Medulla oblongata (tissue), 1 donor: ENCODE measurements around the gene IKBIP.
"Not testable (repeated sequence)": the region's sequence is repeated elsewhere in the genome, so short reads cannot be mapped to it uniquely, and the experiment has no call there.

Experiments used
- DNase-seq: peaks from one replicate; pipeline ENCODE4 v3.0.0-alpha.2; 2015; ENCODE audit errors: extremely low spot score

Gene IKBIP, protein sequence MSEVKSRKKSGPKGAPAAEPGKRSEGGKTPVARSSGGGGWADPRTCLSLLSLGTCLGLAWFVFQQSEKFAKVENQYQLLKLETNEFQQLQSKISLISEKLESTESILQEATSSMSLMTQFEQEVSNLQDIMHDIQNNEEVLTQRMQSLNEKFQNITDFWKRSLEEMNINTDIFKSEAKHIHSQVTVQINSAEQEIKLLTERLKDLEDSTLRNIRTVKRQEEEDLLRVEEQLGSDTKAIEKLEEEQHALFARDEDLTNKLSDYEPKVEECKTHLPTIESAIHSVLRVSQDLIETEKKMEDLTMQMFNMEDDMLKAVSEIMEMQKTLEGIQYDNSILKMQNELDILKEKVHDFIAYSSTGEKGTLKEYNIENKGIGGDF

DNA sequence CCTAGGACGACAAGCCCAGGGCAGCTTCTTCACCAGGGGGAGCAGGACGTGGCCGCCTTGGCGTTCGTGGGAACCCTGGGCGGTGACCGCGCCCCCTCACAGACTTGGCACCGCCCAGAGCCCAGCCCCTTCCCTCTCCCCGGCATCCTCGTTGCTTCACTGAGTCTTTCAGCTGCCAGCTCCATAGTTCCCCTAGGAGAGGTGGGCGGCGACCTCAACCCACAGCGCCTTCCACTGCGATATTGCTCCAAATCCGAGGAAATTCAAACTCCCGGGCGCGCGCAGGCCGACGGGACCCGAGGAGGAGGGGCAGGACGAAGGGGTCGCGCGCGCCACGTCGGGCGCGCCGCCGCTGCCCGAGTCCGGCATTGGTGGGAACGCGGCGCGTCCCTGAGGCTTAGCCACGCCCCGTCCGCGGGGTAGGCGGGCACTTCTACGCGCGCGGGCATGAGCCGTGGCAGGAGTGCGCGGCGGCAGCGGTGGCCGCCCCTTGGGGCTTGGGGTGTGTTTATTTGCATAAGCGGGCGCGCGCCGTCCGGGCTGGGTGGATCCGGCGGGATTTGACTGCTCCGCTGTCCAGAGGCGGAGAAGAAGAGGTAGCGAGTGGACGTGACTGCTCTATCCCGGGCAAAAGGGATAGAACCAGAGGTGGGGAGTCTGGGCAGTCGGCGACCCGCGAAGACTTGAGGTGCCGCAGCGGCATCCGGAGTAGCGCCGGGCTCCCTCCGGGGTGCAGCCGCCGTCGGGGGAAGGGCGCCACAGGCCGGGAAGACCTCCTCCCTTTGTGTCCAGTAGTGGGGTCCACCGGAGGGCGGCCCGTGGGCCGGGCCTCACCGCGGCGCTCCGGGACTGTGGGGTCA, at the start of gene IKBIP, which contains the start of gene APAF1:
IKBIP (minus strand) TSS at position 77 of the 860 bp plus-strand sequence. CDS start 87 bp downstream, outside the sequence.
APAF1 (plus strand) TSS at position 579 of the 860 bp plus-strand sequence. CDS start 3,070 bp downstream, outside the sequence.
- DNase-seq: peak; percentile 98

DNA sequence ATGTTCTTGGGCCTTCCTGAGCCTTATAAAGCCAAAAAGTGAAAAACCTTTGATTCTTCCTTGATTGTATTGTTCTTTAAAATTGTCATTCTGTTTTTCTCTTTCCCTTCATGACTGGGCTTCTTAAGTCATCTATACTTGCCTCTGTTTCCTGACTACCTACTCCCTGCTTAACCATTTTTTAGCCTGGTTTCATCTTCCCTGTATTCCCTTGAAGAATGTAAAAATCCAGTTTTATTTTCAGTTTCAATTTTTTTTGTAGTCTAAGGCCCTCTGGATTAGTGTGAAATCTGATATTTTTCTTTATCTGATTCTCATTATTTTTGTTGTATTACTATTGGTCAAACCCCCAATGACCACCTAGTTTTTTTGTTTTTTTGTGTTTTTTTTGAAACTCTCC, 46.8 kb upstream of the IKBIP start:
- DNase-seq: no peak

DNA sequence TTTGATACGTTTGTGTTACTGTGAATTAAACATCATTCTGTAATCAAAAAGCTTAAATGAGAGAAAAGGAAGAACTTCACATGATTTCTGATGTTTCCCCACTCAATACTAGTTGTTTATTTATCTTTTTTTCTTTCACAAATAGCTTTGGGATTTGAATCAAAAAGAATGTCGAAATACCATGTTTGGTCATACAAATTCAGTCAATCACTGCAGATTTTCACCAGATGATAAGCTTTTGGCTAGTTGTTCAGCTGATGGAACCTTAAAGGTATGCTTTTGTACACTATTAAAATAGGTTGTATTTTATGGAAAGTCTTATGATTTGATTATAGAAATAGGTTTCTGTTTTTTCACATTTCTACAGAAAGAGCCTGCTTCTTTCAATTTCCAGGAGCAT, 42.0 kb upstream of the IKBIP start:
- DNase-seq: no peak

DNA sequence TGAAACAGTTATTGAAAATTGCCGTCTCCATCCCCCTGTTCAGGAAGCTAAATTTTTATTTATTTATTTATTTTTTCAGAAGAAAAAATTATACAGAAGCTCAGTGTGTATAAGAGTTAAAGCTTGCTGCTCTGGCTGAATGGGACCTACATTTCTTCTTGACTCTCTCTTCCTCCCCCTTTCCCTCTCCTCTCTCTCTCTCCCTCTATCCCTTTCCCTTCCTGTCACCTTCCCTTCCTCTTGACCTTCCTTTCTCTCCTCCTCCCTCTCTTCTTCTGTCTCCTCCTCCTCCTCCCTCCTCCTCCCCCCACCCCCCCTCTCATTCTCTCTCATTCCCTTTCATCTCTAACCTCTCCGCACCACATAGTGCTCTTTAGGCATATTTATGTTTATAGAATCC, 39.6 kb upstream of the IKBIP start:
- DNase-seq: no peak

DNA sequence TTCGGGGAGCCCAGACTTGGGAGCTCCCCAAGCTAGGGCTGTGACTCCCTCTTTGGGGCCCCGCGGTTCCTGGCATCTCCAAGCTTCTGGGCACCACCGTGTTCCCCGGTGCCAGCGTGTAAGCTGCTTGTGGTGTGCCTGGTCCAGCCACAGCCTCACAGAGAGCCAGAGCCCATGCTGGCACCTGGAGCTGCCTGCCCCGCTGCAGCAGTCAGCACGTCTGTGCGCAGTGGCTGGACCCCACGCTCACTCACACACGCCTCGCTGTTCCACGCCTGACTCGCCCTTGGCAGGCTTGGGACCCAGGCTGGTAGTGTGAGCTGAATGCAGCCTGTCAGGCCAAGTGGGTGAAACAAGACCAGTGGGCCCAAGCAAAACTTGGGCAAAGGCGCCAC, 35.0 kb upstream of the IKBIP start:
- no peak for DNase-seq

DNA sequence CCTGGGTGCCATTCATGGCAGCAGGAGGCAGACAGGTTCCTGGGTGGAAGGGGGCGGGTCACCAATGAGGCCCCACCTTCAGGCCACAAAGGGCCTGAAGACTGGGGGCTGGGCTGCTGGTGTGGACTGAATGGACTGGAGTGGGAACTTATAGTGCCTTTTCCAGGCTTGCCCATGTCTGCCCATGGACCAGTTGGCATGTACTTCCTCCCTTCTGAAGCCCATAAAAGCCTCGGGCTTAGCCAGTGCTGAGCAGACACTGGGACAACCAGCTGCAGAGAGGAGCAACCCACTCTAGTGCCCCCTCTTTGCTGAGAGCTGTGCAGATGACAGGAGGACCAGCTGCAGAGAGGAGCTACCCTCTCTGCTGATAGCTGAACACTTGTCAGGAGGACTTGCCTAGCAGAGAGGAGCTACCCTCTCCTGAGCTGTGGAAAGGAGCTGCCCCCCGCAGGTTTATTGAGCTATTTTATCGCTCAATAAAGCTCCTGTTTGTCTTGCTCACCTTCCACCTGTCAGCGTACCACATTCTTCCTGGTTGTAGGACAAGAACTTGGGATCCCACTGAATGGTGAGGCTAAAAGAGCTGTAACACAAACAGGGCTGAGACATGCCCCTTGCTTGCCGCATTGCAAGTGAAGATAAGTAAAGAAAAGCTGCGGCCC, 34.5 kb upstream of the IKBIP start:
- no peak for DNase-seq

DNA sequence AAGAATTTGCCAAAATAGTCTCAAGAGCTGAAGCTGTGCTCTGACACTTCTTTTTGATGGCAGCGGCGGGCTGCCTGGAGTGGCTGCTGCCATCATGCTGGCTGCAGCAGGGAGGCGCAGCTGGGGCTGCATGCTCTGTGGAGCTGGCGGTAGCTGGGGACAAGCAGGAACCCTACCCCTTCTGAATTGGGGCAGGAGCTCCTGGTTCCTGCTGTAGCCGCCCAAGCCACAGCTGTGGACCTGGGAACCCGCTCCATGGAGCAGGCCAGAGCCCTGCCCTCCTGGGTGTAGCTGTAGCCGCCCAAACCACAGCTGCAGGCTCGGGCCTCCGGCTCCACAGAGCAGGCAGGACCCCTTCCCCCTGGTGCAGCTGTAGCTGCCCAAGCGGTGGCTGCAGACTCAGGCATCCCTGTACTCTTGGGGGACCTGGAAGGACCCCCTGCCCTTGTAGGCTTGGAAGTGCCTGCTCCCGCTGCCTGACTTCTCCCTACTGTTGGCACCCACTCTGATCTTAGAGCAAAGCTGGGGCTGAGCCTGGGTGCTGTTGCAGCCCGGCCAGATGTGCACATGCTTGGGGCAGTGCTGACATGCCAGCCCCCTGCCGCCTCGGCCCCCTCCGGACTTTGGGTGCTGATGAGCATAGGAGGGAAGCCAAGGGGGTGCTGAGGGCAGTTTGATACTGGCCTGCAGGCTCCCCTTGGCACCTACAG, 33.8 kb upstream of the IKBIP start:
- DNase-seq: no peak

DNA sequence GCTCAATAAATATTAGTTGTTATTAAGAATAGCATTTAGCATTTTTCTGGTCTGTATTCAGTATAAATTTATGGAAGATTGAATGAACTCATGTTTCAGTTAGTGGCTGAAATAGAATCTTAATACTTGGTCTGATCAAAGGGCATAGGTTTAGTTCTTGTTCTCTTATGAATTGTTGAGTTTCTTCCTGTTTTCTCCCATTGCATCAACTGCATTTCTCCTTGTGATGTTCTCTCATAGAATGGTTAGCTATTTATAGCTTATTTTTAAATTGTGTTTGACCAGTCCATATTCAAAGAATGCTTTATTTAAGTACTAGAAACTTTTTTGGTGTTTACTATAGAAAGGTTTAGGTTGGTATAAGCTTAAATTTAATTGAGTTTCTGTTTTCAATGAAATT, 30.3 kb upstream of the IKBIP start:
- no peak for DNase-seq

DNA sequence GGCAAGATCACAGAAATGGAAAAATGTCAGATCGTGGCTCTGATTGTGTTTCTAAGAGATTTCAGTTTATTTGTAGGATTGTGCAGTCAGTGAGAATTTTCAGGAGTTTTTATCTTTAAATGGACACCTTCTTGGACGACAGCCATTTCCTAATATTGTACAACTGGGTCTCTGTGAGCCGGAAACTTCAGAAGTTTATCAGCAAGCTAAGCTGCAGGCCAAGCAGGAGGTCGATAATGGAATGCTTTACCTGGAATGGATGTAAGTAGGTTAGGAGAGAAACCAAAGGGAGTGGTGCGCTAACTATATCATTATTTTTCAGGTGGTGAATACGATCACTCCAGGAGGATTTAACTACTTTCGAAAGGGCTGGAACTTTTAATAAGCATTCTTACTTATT, 26.9 kb upstream of the IKBIP start:
- no peak for DNase-seq

DNA sequence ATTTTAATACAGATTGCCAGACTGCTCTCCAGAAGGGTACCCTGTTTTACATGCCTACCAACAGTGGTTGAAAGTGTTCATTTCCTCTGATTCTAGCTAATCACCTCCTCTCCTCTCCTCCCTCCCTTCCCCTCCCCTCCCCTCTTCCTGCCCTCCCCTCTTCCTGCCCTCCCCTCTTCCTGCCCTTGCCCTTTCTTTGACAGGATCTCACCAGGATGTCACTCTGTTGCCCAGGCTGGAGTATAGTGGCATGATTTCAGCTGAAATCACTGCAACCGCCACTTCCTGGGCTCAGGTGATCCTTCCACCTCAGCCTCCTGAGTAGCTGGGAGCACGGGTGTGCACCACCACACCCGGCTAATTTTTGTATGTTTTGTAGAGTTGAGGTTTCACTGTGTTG, 25.2 kb upstream of the IKBIP start:
- DNase-seq: no peak

DNA sequence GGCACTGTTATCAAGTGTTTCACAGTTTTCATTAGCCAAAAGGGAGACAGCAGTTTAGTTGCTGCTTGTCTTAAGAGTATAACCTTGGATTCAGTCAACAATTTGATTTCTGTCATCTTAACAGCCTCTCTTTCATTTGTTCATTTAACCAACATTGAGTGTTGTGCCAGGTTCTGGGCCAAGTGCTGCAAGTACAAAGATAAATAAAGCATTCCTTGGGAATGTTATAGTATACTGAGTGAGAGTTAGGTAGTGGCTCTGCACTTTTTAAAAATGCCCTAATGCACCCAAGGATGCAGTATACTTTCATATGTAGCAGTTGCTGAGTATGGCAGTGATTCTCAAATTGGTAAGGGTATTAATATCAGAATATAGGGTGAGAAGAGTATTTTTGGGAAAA, 15.9 kb upstream of the IKBIP start:
- no peak for DNase-seq

DNA sequence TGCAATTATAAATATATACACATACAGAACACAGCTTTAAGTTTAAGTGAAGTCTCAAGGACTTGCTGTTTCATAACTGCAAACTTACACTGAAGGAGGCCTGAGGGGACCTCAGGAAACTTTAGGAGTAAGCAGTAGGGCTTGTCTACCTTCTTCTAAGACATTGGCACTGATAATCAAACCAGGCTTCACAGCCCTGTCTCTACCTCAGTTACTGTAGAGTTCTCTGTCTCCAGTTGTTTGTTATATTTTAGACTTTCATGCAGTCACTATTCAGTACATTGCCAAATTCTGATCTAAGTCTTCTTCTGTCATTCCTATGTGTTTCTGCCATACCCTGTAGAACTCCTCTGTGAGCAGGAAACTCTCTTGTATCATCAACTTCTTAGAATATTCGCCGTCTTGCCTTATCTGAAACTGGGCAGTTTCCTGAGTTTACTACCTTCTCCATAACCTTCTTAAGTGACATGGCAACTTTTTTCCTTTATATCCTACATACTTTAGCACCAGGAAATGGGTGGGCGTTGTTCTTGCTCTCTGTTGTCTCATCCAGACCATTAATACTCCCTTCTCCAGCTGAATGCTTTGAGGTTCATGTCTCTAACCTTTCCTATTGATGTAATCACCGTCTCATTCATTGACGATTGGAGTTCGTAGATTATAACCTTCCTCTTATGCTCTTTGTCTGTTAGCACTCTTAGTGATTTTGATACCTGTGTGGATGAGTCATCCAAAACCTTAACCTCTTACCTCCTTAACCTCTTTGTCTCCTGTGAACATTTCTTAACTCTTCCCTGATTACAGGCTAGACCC, 11.9 kb upstream of the IKBIP start:
- no peak for DNase-seq

DNA sequence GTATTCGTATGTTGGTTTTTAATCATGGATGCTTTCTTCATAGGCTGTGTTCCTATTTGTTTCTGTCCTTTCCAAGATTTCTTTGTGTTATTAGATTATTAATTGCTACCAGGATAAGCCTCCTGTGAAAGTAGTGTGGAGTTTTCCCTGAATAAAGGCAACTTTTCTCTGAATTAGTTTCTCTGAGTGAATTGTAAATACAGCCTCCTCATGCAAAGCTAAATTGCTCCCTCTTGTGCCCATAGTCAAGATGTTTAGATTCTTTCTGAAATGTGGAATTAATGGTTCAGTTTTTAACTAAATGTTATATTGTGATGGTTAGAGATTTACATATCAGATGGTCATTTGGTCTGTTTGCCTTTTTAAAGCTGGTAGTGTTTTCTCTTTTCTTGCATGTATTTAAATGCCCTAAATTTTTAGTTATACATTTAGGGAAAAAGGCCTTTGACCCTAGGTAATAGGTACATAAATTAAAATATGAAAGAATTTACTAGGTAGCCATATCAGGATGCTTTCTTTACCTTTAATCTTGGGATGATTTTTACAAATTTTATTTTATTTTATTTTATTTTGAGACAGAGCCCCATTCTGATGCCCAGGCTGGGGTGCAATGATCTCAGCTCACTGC, 9.4 kb upstream of the IKBIP start:
- DNase-seq: peak; percentile 74

DNA sequence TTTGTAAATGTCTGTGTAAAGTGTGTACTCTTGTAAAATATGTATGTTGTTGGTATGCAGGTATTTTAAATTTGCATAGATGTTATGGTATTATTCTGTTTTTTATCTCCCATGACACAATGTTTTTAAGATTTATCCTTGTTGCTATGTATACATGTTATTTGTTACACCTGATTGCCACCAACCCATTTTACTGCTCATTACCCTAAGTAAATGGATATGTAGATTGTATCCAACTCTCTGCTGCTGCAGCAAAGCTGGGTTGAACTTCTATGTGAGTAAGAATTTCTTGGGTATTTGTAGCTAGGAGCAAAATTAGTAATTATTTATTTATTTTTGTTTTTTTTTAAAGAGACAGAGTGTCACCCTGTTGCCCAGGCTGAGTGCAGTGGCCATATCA, 6.7 kb upstream of the IKBIP start:
- no peak for DNase-seq

DNA sequence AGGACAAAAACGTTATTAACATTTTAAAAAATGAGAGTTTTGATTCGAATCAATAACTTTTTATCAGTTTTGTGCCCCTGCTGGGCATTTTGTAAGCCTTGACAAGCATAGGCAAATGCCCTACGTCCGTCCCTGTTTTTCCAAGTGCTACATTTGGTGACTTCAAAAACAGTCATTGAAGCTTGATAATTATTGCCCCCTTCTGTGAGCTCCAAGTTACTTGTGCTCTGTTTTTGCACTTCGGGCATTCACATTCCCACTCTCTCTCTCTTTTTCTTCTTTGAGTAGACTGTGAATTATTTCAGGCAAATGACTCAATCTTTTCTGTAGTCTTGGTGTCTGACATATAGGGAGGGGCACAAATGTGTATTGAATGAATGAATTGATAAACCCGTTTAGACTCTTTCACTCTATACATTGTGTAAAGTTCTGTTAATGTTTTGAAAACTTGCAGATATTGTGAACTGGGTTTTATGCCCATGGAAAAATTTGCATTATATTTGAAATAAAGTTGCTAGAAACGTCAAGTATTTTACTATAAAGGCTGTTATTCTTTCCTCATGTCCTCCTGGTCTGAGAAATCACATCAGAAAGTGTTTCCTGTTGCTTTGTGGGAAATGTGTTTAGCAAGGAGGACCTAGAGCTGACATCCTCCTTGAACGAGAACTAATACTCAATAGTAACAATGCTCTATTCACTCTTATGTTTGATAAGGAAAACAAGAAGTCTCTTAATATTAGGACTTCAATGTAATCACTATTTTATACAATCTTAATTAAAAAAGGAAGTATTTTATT, 1.9 kb upstream of the IKBIP start:
- peak; percentile 41 for DNase-seq

DNA sequence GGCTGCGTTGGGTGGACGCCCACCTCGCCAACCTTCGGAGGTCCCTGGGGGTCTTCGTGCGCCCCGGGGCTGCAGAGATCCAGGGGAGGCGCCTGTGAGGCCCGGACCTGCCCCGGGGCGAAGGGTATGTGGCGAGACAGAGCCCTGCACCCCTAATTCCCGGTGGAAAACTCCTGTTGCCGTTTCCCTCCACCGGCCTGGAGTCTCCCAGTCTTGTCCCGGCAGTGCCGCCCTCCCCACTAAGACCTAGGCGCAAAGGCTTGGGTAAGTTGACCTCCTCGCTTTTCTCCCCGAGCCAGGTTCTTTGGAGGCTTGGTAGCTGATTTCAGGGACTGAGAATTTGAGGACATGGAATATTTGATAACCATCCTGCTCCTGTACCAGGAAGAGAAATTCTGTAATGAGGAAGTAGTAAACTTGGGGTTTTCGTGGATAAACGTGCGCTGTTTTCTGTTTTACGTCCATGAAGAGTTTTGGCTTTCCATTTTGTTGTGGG, 1.0 kb upstream of the IKBIP start:
- peak; percentile 48 for DNase-seq

DNA sequence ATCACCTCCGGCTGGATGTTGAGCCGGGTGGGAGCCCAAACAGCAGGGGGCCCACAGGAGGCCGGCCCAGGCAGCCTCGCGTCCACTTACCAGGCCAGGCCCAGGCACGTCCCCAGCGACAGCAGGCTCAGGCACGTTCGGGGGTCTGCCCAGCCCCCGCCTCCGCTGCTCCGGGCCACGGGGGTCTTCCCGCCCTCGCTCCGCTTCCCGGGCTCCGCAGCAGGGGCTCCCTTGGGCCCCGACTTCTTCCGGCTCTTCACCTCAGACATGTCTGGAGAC, 216 bp downstream of the IKBIP start:
- no peak for DNase-seq

DNA sequence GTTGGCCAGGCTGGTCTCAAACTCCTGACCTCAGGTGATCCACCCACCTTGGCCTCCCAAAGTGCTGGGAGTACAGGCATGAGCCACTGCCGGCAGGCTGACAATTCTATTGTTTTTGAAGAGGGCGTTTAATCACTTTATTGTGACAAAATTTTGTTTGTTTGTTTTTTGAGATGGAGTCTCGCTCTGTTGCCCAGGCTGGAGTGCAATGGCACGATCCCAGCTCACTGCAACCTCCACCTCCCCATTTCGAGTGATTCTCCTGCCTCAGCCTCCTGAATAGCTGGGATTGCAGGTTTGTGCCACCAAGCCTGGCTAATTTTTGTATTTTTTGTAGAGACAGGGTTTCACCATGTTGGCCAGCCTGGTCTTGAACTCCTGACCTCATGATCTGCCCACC, 1.8 kb downstream of the IKBIP start:
- DNase-seq: not testable (repeated sequence)

DNA sequence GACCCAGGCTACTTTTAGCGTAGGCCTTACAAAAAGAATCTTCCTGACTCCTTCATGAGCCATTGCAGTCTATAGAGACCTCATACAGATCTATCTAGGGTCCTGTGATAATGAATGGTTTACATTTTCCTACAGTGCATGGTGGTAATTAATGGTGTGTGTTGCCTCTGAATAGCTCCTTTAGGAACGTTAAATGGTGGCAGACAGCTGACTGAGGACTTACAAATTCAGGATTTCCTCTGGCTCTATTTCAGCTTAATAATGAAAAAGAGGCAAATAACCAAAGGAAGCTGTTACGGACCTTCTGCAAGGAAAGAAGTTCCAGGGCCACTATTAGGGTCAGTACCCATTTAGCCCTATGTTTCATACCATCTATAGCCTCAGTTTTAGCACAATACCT, 5.1 kb downstream of the IKBIP start:
- DNase-seq: no peak

DNA sequence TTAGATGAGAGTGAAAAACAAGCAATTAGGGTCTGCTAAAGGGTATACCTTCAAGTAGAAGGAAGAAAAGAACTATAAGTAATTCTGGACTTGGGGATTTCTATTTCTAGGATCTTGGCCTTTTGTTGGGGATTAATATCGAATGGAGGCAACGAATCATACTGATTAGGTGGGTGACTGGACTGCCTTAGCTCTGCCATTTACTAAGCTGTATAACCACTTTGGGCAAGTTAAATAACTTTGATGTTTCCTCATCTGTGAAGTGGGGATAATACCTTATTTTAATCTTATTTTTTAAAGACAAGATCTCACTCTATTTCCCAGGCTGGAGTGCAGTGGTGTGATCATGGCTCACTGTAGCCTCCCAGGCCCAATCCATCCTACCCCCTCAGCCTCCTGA, 6.6 kb downstream of the IKBIP start:
- DNase-seq: no peak
